BLaER1 (cell line): Measurements from ENCODE around the gene EIF6.
"Not testable (repeated sequence)": the region's sequence is repeated elsewhere in the genome, so short reads cannot be mapped to it uniquely, and the experiment has no call there.

Source experiments
- H3K27ac ChIP-seq: shearing (Covaris generic); formaldehyde crosslinking; 2 replicates; pipeline ENCODE4 v1.8.1; 2022
- H3K27me3 ChIP-seq: shearing (Covaris generic); formaldehyde crosslinking; 2 replicates; pipeline ENCODE4 v1.8.1; 2022
- H3K36me3 ChIP-seq: shearing (Covaris generic); formaldehyde crosslinking; 2 replicates; pipeline ENCODE4 v1.8.1; 2022
- H3K4me1 ChIP-seq: shearing (Covaris generic); formaldehyde crosslinking; 2 replicates; pipeline ENCODE4 v1.8.1; 2022
- H3K4me2 ChIP-seq: shearing (Covaris generic); formaldehyde crosslinking; 2 replicates; pipeline ENCODE4 v1.8.1; 2022
- H3K4me3 ChIP-seq: shearing (Covaris generic); formaldehyde crosslinking; 2 replicates; pipeline ENCODE4 v1.8.1; 2022
- H3K9ac ChIP-seq: shearing (Covaris generic); formaldehyde crosslinking; 2 replicates; pipeline ENCODE4 v1.8.1; 2022
- H3K9me3 ChIP-seq: shearing (Covaris generic); formaldehyde crosslinking; 2 replicates; pipeline ENCODE4 v1.8.1; 2022
- H4K20me1 ChIP-seq: shearing (Covaris generic); formaldehyde crosslinking; 2 replicates; pipeline ENCODE4 v1.8.1; 2022
- Cebpa-rat ChIP-seq: shearing (Covaris generic); IDR thresholded peaks from 2 replicates; pipeline ENCODE4 v1.8.1; 2022

EIF6 gene

DNA sequence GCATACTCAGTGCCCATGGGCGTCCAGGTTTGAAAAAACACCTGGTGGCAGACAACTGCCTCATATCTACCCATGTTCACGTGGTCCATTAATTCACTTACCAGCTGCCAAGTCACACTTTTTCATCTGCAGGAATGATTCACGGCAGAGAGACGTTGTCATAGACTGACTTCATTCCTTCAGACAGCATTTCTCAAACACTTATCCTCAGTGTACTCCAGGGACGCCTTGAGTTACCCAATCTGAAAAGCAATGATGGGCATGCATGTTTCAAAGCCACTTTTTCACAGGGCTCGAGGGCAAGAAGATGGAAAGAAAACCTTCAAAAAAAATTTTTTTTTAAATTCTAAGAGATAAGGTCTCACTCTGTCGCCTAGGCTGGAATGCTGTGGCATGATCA is 12.7 kb downstream of the EIF6 start:
- no peak overlapping the region for H3K4me2 ChIP-seq
- peaks cover 73% of the 10 kb centered on the region for H3K36me3 ChIP-seq
- peaks cover 25% of the 10 kb centered on the region for H3K4me1 ChIP-seq
- TF ChIP-seq Cebpa-rat = no peak
- H4K20me1 ChIP-seq = peaks cover 59% of the 10 kb centered on the region; the same call in 1 of the 2 replicates
- H3K9me3 ChIP-seq = no peaks in the 10 kb centered on the region
- no peak overlapping the region for H3K4me3 ChIP-seq
- no peaks in the 10 kb centered on the region for H3K27me3 ChIP-seq
- H3K9ac ChIP-seq = no peak overlapping the region
- no peak overlapping the region for H3K27ac ChIP-seq

DNA sequence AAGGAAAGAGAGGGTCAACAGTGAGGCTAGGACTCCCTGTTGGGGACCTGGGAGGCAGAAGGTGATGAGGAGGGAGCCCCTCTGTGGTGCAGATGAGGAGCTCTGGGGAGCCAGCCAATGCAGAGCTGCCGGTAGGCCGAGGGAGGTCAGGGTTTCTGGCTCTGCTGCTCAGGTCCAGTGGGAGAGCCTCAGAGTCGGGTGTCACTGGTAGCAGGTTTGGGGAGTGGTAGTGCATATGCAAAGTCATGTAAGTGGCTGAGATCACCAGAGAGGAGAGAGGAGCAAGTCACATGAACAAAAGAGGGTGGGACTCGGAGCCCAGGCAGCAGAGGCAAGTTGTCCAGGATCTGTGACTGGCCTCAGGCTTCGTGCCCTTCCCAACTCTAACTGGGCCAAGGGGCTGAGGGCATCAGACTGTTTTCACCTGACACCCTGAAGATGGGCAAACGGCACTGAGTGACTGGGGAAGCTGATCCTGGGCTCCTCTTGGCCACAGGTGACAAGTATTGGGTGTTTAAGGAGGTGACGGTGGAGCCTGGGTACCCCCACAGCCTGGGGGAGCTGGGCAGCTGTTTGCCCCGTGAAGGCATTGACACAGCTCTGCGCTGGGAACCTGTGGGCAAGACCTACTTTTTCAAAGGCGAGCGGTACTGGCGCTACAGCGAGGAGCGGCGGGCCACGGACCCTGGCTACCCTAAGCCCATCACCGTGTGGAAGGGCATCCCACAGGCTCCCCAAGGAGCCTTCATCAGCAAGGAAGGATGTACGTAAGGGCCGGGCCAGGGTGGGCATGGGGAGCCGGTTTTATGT is 13.3 kb downstream of the EIF6 start:
- Histone ChIP-seq H3K9ac (no peak overlapping the region), H3K27me3 (no peaks in the 10 kb centered on the region), H4K20me1 (peaks cover 59% of the 10 kb centered on the region; the same call in 1 of the 2 replicates), H3K9me3 (no peaks in the 10 kb centered on the region), H3K4me1 (peaks cover 19% of the 10 kb centered on the region), H3K27ac (no peak overlapping the region), H3K36me3 (peaks cover 77% of the 10 kb centered on the region), H3K4me2 (no peak overlapping the region), H3K4me3 (no peak overlapping the region)
- TF ChIP-seq Cebpa-rat = no peak

- 0 out of 2 replicates have a peak, but pooled peaks cover 14% of the 10 kb centered on the region for H3K4me1 ChIP-seq
- no peaks in the 10 kb centered on the region for H3K27me3 ChIP-seq
- no peak overlapping the region for H3K4me2 ChIP-seq
- H3K9ac ChIP-seq = no peak overlapping the region
- peaks cover 49% of the 10 kb centered on the region; the same call in 1 of the 2 replicates for H4K20me1 ChIP-seq
- no peak overlapping the region for H3K27ac ChIP-seq
- H3K4me3 ChIP-seq = no peak overlapping the region
- no peaks in the 10 kb centered on the region for H3K9me3 ChIP-seq
- peaks cover 69% of the 10 kb centered on the region for H3K36me3 ChIP-seq
- TF ChIP-seq Cebpa-rat = no peak
Measured at GRCh38 chr20:35270021-35270902, 14.3 kb downstream of the EIF6 start.

DNA sequence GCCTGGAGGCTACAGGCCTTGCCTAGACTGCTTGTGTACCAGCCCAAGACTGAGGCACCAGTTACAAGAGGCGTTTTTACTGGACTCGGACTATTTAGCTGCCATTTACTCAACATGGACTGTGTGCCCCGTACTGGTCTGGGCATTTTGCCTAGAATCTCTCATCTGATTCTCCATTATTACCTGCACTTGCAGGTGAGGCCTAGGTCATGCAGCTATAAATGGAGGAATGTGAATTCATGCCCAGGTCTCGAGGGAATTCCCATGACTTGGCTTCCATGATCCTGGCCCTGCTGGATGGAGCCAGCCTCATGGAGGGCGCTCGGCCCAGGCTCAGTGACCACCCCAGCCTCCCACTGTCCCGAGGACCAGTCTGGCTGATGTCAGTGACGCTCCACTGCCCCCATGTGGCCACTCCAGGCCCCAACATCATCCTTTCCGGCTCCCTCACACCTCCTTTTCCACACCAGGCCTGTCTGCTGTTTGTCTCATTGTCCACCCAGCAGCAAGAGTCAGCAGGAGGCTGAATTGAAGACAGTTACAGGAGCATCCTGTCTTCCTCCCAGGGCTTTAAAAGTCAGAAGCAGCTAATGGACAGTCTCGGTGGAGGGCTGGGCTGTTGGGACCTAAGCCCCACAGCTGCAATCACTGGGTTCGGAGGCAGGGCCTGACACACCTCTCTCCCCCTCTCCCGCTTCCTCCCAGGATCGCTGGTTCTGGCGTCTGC is 15.4 kb downstream of the EIF6 start:
- Histone ChIP-seq H4K20me1 (peaks cover 41% of the 10 kb centered on the region; the same call in 1 of the 2 replicates), H3K4me2 (no peak overlapping the region), H3K27ac (no peak overlapping the region), H3K4me3 (no peak overlapping the region), H3K9me3 (no peaks in the 10 kb centered on the region), H3K4me1 (0 out of 2 replicates have a peak, but pooled peaks cover 14% of the 10 kb centered on the region), H3K36me3 (peaks cover 58% of the 10 kb centered on the region), H3K27me3 (no peaks in the 10 kb centered on the region), H3K9ac (no peak overlapping the region)
- TF ChIP-seq Cebpa-rat = no peak

GRCh38 chr20:35267092-35267491 is 17.5 kb downstream of the EIF6 start:
- Histone ChIP-seq H3K4me2 (no peak overlapping the region), H3K4me3 (no peak overlapping the region), H3K9me3 (no peaks in the 10 kb centered on the region), H3K27ac (no peak overlapping the region), H3K9ac (no peak overlapping the region), H3K4me1 (0 out of 2 replicates have a peak, but pooled peaks cover 14% of the 10 kb centered on the region), H3K27me3 (no peaks in the 10 kb centered on the region), H4K20me1 (peaks cover 31% of the 10 kb centered on the region; the same call in 1 of the 2 replicates), H3K36me3 (peaks cover 57% of the 10 kb centered on the region)
- TF ChIP-seq Cebpa-rat = no peak

DNA sequence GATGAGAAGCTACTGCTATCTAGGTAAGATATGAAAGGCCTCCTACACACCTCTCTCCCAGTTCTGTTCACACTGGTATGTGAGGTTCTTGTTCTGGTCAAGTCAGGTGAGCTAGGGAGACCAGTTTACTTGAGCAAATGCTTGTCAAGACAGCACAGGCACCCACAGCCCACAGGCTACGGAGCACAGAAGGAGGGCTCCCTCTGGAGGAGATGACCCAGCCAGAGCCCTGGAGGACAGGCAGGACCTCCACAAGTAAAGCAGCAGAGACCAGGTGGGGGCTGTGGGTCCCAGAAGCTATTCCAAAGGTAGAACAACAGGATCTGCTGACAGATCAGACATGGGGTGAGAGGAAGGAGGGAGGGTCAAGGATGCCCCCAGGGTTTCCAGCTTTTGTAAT is 19.8 kb downstream of the EIF6 start:
- Histone ChIP-seq H4K20me1 (peaks cover 47% of the 10 kb centered on the region; the same call in 1 of the 2 replicates), H3K4me3 (no peak overlapping the region), H3K36me3 (peaks cover 52% of the 10 kb centered on the region), H3K4me2 (no peak overlapping the region), H3K9ac (no peak overlapping the region), H3K27ac (no peak overlapping the region), H3K9me3 (no peaks in the 10 kb centered on the region), H3K27me3 (no peaks in the 10 kb centered on the region), H3K4me1 (no peaks in the 10 kb centered on the region)
- TF ChIP-seq Cebpa-rat = no peak

DNA sequence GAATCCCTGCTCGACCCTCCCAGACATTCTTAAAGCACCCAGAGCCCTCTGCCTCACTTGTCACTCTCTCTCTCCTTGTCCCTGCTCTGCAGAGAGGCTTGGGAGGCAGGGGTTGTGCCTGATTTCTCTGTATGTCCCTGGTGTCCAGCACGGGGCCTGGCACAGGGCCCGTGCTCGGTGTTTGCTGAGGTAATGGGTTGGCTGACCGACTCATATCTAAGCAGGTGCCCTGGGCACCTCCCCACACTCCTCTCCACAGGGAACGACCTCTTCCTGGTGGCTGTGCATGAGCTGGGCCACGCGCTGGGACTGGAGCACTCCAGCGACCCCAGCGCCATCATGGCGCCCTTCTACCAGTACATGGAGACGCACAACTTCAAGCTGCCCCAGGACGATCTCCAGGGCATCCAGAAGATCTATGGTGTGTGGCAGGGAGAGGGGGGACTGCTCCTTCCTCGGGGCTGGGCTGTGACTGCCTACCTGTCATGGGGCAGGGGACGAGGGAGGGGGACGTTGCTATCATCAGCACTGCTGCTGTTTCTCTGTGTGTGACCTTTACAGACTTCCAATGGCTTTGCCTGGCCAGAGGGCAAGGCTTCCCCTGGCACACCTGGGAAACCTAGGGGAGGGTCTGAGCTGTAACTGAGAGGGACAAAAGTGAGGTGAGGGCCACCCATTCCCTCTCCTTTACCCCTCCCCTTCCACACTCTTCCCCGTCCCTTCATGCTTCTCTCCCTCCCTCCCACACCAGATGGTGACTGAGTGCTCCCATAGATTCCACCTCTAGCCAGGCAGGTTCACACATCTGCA is 20.8 kb downstream of the EIF6 start:
- Histone ChIP-seq H4K20me1 (peaks cover 45% of the 10 kb centered on the region; the same call in 1 of the 2 replicates), H3K9ac (no peak overlapping the region), H3K27ac (no peak overlapping the region), H3K27me3 (no peaks in the 10 kb centered on the region), H3K4me1 (no peaks in the 10 kb centered on the region), H3K36me3 (peaks cover 47% of the 10 kb centered on the region), H3K4me3 (no peak overlapping the region), H3K4me2 (no peak overlapping the region), H3K9me3 (no peaks in the 10 kb centered on the region)
- TF ChIP-seq Cebpa-rat = no peak

DNA sequence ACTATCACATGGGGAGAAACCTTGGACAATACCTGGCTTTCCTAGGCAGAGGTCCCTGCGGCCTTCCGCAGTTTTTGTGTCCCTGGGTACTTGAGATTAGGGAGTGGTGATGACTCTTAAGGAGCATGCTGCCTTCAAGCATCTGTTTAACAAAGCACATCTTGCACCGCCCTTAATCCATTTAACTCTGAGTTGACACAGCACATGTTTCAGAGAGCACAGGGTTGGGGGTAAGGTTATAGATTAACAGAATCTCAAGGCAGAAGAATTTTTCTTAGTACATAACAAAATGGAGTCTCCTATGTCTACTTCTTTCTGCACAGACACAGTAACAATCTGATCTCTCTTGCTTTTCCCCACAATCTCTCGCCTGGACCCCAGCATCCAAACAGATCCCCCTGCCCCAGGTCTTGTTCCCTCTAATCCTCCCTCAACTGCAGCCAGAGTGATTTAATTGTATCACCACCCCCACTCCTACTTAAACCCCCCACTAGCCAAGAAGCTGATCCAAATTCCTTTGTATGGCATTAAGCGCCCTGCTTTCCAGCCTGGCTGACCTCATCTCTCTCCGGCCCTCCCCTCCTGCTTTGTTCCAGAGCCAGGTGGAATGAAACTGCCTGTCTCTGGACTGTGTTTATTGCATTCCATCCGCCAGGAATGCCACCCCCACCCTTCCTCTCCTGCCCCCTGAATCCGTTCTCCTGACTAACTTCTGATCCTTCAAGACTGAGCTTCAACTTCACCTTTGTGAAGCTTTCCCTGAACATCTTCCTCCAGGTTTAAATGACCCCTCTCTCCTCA is 21.6 kb downstream of the EIF6 start:
- H3K4me1 ChIP-seq, H3K27ac ChIP-seq, H3K9ac ChIP-seq, H3K9me3 ChIP-seq, H3K27me3 ChIP-seq, H3K4me2 ChIP-seq, H3K4me3 ChIP-seq: not testable (repeated sequence)
- H4K20me1 ChIP-seq = peaks cover 38% of the 10 kb centered on the region; the same call in 1 of the 2 replicates
- H3K36me3 ChIP-seq = peaks cover 43% of the 10 kb centered on the region

DNA sequence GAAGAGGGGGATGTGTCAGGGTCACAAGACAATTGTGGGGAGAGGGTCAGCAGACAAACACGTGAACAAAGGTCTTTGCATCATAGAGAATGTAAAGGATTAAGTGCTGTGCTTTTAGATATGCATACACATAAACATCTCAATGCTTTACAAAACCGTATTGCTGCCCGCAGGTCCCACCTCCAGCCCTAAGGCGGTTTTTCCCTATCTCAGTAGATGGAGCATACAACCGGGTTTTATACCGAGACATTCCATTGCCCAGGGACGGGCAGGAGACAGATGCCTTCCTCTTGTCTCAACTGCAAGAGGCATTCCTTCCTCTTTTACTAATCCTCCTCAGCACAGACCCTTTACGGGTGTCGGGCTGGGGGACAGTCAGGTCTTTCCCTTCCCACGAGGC is 22.3 kb downstream of the EIF6 start:
- not testable (repeated sequence) for H3K27ac ChIP-seq, H3K27me3 ChIP-seq, H3K9me3 ChIP-seq, H3K9ac ChIP-seq, H3K4me3 ChIP-seq, H3K4me2 ChIP-seq, H3K4me1 ChIP-seq
- H4K20me1 ChIP-seq = peaks cover 33% of the 10 kb centered on the region; the same call in 1 of the 2 replicates
- peaks cover 36% of the 10 kb centered on the region for H3K36me3 ChIP-seq
